CD8-positive, alpha-beta memory T cell (primary cell): ENCODE data around the gene AKR1C1. TPM values are rescaled to one million over a fixed set of nuclear protein-coding genes. Genes with fewer than 3 reads are reported as not detected.
"Not testable (repeated sequence)": the region's sequence is repeated elsewhere in the genome, so short reads cannot be mapped to it uniquely, and the experiment has no call there.

Source experiments
- CTCF ChIA-PET: fragments of 350-600 bp; sonication (Branson Sonifier 250); formaldehyde crosslinking; loops from one replicate; lab custom pipeline; 2021; ENCODE audit warnings: antibody characterized with exemption; lab: Charles Lee
- POLR2A ChIA-PET: fragments of 350-600 bp; sonication (Branson Sonifier 250); formaldehyde crosslinking; loops from one replicate; lab custom pipeline; 2021; ENCODE audit warnings: antibody characterized with exemption; lab: Charles Lee
- DNase-seq, 5 donors: peaks; one replicate each; pipeline versions ENCODE4 v3.0.0 to v3.0.0-alpha.2; 2020 to 2022; ENCODE audit warnings: mixed read lengths in 1 of 5
- H3K27ac ChIP-seq: one replicate; pipeline ENCODE4 v1.7.0; 2013; ENCODE audit warnings: low read depth, mild to moderate bottlenecking, low read length, moderate library complexity
- H3K27me3 ChIP-seq: 2 replicates; pipeline ENCODE4 v1.7.0; 2013; ENCODE audit warnings: low read length, mild to moderate bottlenecking; ENCODE audit not compliant: insufficient read depth, poor library complexity, severe bottlenecking
- H3K36me3 ChIP-seq: 2 replicates; pipeline ENCODE4 v1.7.0; 2013; ENCODE audit warnings: mild to moderate bottlenecking, low read length, moderate library complexity; ENCODE audit not compliant: insufficient read depth
- H3K4me1 ChIP-seq: 2 replicates; pipeline ENCODE4 v1.7.0; 2013; ENCODE audit warnings: mild to moderate bottlenecking, low read length, moderate library complexity; ENCODE audit not compliant: insufficient read depth
- H3K4me3 ChIP-seq: 2 replicates; pipeline ENCODE4 v1.7.0; 2013; ENCODE audit warnings: mild to moderate bottlenecking, low read length
- H3K9me3 ChIP-seq: 2 replicates; pipeline ENCODE4 v1.7.0; 2013; ENCODE audit warnings: mild to moderate bottlenecking, low read length
- H3K27ac Mint-ChIP-seq, 8 donors: one replicate each; pipeline ENCODE4 v1.8.0; 2020 to 2021; ENCODE audit warnings: mixed read lengths in 8 of 8, mild to moderate bottlenecking in 6 of 8, inconsistent platforms in 3 of 8, moderate library complexity in 3 of 8
- H3K27me3 Mint-ChIP-seq, 2 donors: one replicate each; pipeline ENCODE4 v1.8.0; 2020 to 2021; ENCODE audit warnings: mixed read lengths in 2 of 2, mild to moderate bottlenecking in 1 of 2, moderate library complexity in 1 of 2
- H3K36me3 Mint-ChIP-seq, 3 donors: one replicate each; pipeline ENCODE4 v1.8.0; 2020 to 2021; ENCODE audit warnings: mixed read lengths in 3 of 3, inconsistent platforms in 1 of 3, mild to moderate bottlenecking in 1 of 3
- H3K4me1 Mint-ChIP-seq, 3 donors: one replicate each; pipeline ENCODE4 v1.8.0; 2020 to 2021; ENCODE audit warnings: mixed read lengths in 3 of 3, inconsistent platforms in 1 of 3, mild to moderate bottlenecking in 1 of 3
- H3K4me3 Mint-ChIP-seq, 7 donors: one replicate each; pipeline ENCODE4 v1.8.0; 2020 to 2021; ENCODE audit warnings: mixed read lengths in 7 of 7, mild to moderate bottlenecking in 6 of 7, moderate library complexity in 4 of 7, inconsistent platforms in 2 of 7
- H3K9me3 Mint-ChIP-seq, 5 donors: one replicate each; pipeline ENCODE4 v1.8.0; 2020 to 2022; ENCODE audit warnings: mixed read lengths in 5 of 5, mild to moderate bottlenecking in 3 of 5, moderate library complexity in 2 of 5, inconsistent platforms in 1 of 5
- polyA plus RNA-seq: library from polyadenylated mRNA; unstranded; fragments of 300-500 nt; fragmentation: Illumina TruSeq; gene quantifications from one replicate; pipeline ENCODE4 v1.2.3, GENCODE V29; 2021
- total RNA-seq, 2 experiments: library from RNA; stranded (reverse); gene quantifications; one replicate each; pipeline ENCODE4 v1.2.3, GENCODE V29; 2021

The AKR1C1 gene
- total and polyA plus RNA-seq, 3 experiments from 2014 or later: 0.22 to 0.24 TPM; not detected in 1

DNA sequence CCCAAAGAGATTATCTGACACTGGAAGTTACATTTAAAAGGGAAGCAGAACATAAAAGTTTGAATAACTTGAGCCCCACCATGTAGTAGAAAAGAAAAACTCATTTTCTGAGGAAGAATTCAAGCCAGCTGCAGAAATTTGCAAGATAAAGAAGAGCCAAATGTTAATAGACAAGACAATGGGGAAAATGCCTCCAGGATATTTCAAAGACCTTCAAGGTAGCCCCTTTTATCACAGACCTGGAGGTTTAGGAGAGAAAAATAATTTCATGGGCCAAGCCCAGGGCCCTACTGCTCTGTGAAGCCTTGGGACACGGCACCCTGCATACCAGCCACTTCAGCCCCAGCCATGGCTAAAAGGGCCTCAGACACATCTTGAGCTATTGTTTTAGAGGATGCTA, 18.4 kb upstream of the AKR1C1 start:
- Histone ChIP-seq H3K36me3 (no peaks in the 10 kb centered on the region), H3K4me1 (no peaks in the 10 kb centered on the region), H3K9me3 (no peaks in the 10 kb centered on the region), H3K27ac (no peak overlapping the region), H3K4me3 (no peak overlapping the region), H3K27me3 (no peaks in the 10 kb centered on the region)
- POLR2A ChIA-PET: no interaction called here
- DNase-seq: no peak
- CTCF ChIA-PET: no interaction called here
- H3K4me1 Mint-ChIP-seq: no peaks in the 10 kb centered on the region
- no peaks in the 10 kb centered on the region for H3K9me3 Mint-ChIP-seq
- H3K27me3 Mint-ChIP-seq: peaks cover 3 to 12% of the 10 kb centered on the region in 2 donors
- H3K4me3 Mint-ChIP-seq: no peak overlapping the region
- no peaks in the 10 kb centered on the region for H3K36me3 Mint-ChIP-seq
- H3K27ac Mint-ChIP-seq: no peak overlapping the region

DNA sequence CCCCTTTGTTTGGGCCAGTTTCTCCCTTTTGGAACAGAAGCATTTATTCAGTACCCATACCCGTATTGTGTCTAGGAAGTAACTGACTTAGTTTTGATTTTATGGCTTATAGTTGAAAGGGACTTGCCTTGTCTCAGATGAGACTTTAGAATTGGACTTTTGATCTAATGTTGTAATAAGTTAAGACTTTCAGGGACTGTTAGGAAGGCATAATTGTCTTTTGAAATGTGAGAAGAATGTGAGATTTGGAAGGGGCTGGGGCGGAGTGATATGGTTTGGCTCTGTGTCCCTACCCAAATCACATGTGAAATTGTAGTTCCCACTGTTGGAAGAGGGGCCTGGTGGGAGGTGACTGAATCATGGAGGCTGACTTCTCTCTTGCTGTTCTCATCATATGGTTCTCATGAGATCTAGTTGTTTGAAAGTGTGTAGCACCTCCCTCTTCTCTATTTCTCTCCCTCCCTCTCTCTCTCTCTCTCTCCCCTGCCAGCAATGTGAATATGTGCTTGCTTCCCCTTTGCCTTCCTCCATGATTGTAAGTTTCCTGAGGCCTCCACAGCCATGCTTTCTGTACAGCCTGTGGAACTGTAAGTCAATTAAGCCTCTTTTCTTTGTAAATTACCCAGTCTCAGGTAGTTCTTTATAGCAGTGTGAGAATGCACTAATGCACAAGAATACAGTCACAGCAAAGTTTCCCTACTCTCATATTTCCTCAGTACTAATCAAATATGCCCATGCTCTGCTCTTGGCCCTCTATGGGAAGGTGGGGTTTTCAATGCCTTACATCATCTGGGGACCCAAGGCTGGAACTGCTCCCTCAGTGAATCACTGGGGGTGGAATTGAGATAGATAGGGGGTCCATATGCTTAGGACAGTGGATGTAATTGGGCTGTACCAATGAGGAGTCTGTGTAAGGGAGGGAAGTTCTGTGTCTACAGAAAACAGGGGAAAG, 17.2 kb upstream of the AKR1C1 start:
- Mint-ChIP-seq H3K36me3 (no peaks in the 10 kb centered on the region), H3K4me3 (no peak overlapping the region), H3K4me1 (no peaks in the 10 kb centered on the region), H3K9me3 (no peaks in the 10 kb centered on the region), H3K27ac (no peak overlapping the region), H3K27me3 (peaks cover 0 to 13% of the 10 kb centered on the region in 2 donors)
- H3K36me3 ChIP-seq: no peaks in the 10 kb centered on the region
- ChIA-PET CTCF (no interaction called here), POLR2A (no interaction called here)
- no peak overlapping the region for H3K27ac ChIP-seq
- H3K27me3 ChIP-seq: no peaks in the 10 kb centered on the region
- H3K9me3 ChIP-seq: no peaks in the 10 kb centered on the region
- no peak for DNase-seq
- no peaks in the 10 kb centered on the region for H3K4me1 ChIP-seq
- H3K4me3 ChIP-seq: no peak overlapping the region

DNA sequence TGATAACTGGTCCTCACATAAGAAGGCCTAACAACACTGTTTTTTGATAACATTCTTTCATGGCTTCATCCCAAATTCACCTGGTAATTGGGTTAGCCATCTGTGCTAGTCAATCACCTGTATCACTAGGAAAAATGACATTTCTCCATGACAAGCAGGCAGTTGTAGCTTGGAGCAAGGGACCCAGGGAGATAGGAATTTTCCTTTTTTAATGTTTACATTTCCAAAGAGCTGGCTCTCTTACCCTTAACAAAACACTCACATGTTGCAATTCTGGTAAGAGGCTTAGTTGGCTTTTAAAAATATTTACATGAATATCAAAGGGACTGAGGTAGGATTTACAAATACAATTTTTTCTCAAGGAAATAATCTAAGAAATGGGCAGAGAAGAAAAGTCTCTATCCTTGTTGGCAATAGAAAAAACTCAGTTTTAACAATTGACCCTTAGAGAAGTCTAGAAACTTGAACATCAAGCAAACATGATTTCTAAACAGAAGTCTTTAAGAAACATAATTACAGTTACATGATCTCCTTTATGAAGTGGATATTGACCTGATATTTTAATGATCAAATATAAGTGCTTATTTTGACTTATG, 16.1 kb upstream of the AKR1C1 start:
- Histone ChIP-seq H3K4me1 (no peaks in the 10 kb centered on the region), H3K27ac (no peak overlapping the region), H3K9me3 (no peaks in the 10 kb centered on the region), H3K36me3 (no peaks in the 10 kb centered on the region), H3K4me3 (no peak overlapping the region), H3K27me3 (no peaks in the 10 kb centered on the region)
- no peak for DNase-seq
- Mint-ChIP-seq H3K27ac (no peak overlapping the region), H3K4me3 (no peak overlapping the region), H3K27me3 (peaks cover 0 to 13% of the 10 kb centered on the region in 2 donors), H3K4me1 (no peaks in the 10 kb centered on the region), H3K36me3 (no peaks in the 10 kb centered on the region), H3K9me3 (no peaks in the 10 kb centered on the region)
- POLR2A ChIA-PET: no interaction called here
- CTCF ChIA-PET: no interaction called here

DNA sequence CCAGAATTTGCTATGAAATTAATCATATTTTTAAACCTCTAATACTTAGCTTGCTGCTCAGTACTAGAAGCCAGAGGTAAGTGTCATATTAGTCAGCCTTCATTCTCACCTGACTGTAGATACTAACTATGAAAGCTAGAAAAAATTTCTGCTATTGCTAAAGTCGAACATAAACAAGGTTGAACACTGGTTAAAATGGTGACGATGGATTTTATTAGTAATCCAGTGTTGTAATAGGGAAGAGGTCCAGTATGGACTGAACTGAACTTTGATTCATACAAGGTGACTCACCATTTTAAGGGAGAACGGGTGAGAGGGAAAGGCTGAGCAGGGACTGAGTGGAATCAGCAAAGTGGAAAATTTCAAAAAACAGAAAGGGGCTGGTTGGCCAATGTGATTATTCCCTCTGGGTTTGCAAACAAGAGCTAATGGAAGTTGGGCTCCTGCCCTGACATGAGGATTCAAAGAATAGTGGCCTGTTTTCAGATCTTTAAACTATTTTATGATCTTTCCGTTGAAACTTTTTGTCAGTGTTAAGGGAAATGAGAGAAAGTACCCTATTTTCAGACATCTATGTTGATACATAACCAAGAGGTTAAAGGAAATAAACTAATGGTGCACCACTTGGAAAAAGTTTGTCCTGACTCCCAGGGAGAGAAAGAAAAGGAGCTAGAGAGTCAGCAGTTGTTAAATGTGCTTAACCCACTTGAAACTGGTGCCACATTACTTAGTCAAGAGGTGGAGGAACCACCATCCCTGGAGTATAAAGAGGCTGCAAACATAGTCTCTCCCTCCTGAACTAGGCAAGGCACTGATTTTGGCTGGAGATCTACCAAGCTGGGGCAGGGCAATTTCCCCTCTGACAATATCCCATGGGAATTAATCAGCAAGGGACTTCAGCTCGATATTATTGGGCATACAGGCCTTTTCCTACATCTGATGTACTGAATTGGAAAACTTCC, 15.3 kb upstream of the AKR1C1 start:
- ChIA-PET POLR2A (no interaction called here), CTCF (no interaction called here)
- DNase-seq: no peak
- no peaks in the 10 kb centered on the region for H3K4me1 ChIP-seq
- no peak overlapping the region for H3K4me3 ChIP-seq
- Mint-ChIP-seq H3K27me3 (peaks cover 0 to 13% of the 10 kb centered on the region in 2 donors), H3K4me3 (no peak overlapping the region), H3K27ac (no peak overlapping the region), H3K9me3 (no peaks in the 10 kb centered on the region), H3K4me1 (no peaks in the 10 kb centered on the region), H3K36me3 (no peaks in the 10 kb centered on the region)
- no peaks in the 10 kb centered on the region for H3K27me3 ChIP-seq
- H3K27ac ChIP-seq: no peak overlapping the region
- H3K9me3 ChIP-seq: no peaks in the 10 kb centered on the region
- no peaks in the 10 kb centered on the region for H3K36me3 ChIP-seq

DNA sequence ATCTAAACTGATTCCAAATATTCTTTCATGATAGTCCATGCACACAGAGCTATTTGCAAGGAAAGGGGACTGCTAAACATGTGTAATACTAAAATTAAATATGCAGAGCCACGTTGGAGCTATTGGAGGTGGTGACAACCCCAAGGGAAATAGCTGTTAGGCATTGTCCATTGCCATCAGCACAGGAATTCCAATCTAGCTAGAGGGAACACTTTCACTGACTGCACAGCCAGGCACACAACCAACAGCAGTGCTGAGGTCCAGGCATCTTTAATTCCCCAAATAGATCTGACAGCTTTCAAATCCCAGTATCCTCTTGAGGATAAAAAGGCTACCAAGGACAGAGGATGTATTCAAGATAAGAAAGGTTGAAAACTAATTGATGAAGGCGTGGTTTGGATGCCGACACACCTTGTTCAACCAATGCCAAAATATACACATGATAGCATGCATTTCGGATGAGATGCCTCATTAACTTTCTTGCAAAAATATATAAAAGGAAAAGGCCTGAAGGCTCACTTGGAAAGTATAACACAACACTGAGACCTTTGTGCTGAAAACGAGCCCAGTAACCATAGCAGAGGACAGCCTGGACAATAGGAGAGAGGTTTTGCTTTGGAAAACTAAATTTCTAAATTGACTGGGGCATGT, 11.6 kb upstream of the AKR1C1 start:
- H3K9me3 Mint-ChIP-seq, H3K4me1 Mint-ChIP-seq, H3K4me1 ChIP-seq, POLR2A ChIA-PET, H3K4me3 Mint-ChIP-seq, H3K36me3 Mint-ChIP-seq, H3K27ac ChIP-seq, CTCF ChIA-PET, H3K36me3 ChIP-seq, DNase-seq, H3K4me3 ChIP-seq, H3K27me3 Mint-ChIP-seq, H3K27me3 ChIP-seq, H3K27ac Mint-ChIP-seq, H3K9me3 ChIP-seq: not testable (repeated sequence)

DNA sequence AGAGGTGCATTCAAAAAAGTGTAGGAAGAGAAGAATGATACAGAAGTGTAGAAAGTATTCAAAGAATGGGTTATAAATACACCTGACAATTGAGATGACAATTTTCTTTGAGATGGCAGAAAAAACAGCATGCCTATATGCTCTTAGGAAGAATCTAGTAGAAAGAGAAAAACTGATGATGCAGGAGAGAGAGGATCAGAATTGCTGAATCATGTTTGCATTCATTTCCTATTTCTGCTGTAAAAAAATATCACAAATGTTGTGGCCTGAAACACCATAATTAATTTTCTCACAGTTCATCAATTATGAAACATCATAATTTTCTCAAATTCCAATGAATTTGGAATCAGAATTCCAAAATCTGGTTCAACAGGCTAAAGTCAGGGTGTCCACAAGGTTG, 9.8 kb upstream of the AKR1C1 start:
- no peaks in the 10 kb centered on the region for H3K36me3 Mint-ChIP-seq
- H3K4me1 ChIP-seq: no peaks in the 10 kb centered on the region
- no peak for DNase-seq
- no peak overlapping the region for H3K4me3 ChIP-seq
- POLR2A ChIA-PET: no interaction called here
- H3K27me3 ChIP-seq: no peaks in the 10 kb centered on the region
- no peak overlapping the region for H3K4me3 Mint-ChIP-seq
- no peaks in the 10 kb centered on the region for H3K9me3 Mint-ChIP-seq
- H3K36me3 ChIP-seq: no peaks in the 10 kb centered on the region
- no peak overlapping the region for H3K27ac Mint-ChIP-seq
- CTCF ChIA-PET: no interaction called here
- no peak overlapping the region for H3K27ac ChIP-seq
- H3K27me3 Mint-ChIP-seq: peaks cover 0 to 10% of the 10 kb centered on the region in 2 donors
- no peaks in the 10 kb centered on the region for H3K4me1 Mint-ChIP-seq
- no peaks in the 10 kb centered on the region for H3K9me3 ChIP-seq

DNA sequence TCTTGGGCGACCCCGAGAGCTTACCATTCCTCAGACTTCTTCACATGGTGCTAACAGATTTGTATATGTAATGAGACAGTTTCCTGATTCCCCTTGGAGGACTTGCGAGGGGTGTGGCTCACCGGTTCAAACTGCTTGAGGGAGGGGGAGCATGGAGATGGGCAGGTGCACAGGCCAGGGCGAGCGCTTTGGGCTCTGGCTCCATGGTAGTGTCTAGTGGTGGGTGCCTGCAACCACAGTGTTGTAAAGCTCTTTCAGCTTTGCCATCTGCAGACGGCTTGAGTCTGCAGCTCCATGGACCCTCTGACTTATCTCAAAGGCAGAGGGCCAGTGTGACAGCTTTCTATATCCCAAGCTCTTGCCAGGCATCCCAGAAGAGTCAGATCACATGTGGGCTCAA, 7.1 kb upstream of the AKR1C1 start:
- DNase-seq, H3K9me3 Mint-ChIP-seq, H3K27ac Mint-ChIP-seq, CTCF ChIA-PET, H3K27me3 Mint-ChIP-seq, H3K27ac ChIP-seq, H3K4me3 Mint-ChIP-seq, H3K4me1 Mint-ChIP-seq, H3K4me3 ChIP-seq, H3K36me3 ChIP-seq, H3K4me1 ChIP-seq, H3K36me3 Mint-ChIP-seq, POLR2A ChIA-PET, H3K9me3 ChIP-seq, H3K27me3 ChIP-seq: not testable (repeated sequence)
